CD4-positive, alpha-beta T cell treated with Interleukin-17A for 4 hours (primary cell): ENCODE data around the gene TMEM238.

Experiments used
- DNase-seq: peaks from one replicate; pipeline ENCODE4 v3.0.0-alpha.2; 2020; ENCODE audit warnings: mixed read lengths

Gene TMEM238

DNA sequence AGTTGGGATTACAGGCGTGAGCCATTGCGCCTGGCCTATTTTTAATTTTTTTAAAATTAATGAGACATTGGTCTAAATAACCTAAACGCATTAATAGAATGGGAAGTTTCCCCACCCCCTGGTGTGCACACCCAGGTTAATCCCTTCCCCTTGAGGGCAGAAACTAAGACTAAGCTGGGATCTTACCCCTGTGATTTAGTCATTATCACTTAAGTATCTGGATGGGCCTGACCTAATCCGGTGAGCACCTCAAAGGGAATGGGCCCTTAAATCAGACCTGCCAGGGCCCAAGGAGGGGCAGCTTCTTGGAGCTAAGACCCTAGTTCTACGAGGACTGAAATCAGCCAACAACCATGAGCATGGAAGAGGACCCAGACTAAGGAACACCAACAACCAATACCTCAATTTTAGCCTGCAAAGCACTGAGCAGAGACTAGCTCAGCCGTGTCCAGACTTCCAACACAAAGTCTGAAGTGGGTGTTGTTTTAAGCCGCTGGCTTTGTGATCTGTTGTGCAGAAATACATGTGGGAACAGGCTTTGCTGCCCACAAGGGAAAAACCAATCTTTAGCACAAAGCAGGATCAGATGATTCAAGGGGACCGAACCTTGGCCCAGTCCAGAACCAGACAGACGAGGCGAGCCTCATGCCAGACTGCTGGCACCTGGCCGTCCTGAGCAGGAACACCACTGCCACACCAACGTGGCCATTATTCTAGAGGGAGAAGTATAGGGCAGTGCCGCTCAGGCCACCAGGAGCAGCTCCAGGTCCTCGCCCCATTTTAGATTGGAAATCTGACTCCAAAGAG is 16.4 kb upstream of the TMEM238 start:
- DNase-seq = no peak

DNA sequence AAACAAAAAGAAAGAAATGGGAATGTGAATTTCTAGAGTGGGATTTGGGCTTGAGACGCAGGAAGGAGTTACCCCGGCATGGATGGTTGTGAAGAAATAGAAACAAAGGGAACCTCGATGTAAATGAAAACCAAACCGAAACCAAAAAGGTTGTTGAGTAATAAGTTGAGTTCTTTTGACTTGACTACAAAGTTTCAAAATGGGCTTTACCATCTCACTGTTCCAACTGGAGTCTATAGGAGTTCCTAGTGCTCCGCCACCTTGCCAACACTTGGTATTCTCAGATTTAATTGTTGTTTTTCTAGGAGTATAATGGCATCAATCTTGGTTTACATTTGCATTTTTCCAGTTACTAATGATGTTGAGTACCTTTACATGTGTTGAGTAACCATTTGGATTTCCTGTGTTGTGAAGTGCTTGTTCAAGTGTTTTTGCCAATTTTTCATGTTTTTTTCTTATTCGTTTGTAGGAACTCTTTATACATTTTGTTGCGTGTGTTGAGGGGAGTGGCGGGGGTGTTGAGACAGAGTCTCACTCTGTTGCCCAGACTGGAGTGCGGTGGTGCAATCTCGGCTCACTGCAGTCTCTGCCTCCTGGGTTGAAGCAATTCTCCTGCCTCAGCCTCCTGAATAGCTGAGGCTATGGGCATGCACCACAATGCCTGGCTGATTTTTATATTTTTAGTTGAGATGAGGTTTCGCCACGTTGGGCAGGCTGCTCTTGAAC is 14.3 kb upstream of the TMEM238 start:
- no peak for DNase-seq

DNA sequence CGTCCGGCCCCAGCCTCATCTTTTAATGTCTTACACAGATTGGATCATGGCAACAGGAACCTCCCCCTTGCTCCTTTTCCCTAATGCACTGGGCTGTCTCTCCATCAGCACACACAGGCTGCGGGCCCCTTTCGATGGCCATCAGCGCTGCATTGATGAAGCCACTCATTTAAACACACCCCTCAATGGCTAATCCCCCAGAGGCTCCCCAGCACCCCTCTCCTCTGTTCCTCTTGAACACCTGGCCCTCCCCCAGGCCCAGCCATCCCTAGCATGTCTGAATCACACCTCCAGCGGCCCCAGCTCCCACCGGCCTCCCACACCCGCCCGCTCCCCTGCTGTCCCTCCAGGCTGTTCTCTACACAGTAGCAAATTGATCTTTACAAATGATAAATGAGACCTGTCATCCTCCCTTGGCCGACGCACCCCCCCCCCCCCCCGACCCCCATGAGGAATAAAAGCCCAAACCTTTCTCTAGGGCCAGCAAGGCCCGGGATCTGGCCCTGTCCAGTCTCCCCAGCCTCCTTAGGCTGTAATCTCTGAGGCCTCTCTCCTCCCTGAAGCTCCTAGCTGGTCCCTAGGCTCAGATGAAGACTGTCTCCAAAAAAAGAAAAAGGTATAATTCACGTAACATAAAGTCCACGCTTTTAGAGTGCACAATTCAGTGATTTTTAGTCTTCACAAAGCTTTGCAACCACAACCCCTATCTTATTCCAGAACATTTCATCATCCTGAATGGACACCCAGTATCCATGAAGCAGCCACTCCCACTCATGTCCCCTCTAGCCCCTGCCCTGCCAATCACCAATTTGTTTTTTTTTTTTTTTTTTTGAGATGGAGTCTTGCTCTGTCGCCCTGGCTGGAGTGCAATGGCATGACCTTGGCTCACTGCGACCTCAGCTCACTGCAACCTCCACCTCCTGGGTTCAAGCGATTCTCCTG is 9.0 kb upstream of the TMEM238 start:
- no peak for DNase-seq

DNA sequence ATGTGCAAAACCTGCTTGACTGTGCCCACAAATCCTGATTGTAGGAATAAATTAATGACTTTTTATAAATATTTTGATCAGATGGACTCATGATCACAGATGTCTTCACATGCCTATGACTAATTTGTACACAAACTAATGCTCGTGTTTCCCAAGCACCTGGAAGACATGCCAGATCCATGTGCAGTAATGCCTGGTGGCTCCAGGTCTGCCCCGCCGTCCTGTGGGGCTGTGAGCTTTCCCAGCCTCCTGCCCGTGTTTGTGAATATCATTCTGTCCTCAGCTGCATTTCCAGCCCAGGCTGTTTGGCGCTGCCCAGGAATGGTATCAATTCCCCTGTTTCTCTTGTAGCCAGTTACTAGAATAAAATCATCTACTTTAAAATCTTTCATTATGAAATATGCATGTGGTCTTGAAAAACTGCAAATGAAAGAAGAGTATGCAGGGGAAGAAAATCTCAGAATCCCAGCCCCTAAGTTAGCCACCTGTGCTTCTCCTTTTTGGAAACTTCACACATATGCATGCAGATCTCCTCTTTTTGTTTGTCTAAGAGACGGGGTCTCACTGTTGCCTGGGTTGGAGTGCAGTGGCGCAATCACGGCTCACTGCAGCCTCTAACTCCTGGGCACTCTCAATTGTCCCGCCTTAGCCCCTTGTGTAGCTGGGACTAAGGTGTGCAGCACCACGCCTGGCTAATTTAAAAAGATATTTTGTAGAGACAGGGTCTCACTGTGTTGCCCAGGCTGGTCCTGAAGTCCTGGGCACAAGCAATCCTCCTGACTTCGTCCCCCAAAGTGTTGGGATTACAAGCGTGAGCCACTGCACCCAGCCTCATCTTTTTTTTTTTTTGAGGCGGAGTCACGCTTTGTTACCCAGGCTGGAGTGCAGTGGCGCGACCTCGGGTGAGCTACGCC is 7.9 kb upstream of the TMEM238 start:
- no peak for DNase-seq

DNA sequence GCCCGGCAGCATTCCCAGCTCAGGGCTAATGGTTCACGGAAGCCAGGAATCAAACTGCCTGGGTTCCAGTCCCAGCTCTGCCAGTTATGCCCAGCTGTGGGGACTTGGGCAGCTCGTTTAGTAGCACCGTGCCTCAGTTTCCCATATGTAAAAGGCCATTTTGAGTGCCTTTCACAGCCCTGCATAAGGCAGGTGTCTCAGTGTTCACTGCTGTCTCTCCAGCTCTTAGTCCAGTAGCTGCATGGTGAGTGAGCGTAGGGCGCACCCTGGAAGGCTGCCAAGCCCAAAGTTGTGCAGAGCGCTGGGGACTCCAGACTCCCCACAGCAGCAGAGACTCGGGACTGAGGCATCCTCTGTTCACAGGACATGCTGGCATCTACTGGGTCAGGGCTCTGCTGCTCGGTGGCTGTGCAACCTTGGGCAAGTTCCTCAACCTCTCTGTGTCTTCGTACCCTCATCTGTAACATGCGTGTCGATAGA is 7.1 kb upstream of the TMEM238 start:
- no peak for DNase-seq

DNA sequence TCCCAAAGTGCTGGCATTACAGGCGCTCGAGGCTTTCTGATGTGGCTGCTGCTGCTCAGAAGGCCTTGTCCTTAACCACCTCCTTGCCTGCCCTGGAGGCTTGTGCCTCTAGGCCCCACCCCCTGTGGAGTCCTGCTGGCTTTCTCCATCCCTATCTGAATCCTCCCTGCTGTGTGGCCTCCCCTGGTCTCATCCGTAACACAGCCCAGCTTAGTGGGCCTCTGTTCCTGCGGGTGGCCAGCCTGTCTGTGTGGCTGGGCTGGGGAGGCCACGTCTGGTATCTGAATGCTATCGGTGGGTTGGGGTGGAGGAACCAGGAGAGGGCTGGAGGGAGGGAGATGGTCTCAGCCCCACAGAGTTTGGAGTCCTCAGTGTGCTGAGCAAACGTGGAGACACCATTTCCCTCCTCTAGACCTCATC is 6.4 kb upstream of the TMEM238 start:
- DNase-seq = no peak

DNA sequence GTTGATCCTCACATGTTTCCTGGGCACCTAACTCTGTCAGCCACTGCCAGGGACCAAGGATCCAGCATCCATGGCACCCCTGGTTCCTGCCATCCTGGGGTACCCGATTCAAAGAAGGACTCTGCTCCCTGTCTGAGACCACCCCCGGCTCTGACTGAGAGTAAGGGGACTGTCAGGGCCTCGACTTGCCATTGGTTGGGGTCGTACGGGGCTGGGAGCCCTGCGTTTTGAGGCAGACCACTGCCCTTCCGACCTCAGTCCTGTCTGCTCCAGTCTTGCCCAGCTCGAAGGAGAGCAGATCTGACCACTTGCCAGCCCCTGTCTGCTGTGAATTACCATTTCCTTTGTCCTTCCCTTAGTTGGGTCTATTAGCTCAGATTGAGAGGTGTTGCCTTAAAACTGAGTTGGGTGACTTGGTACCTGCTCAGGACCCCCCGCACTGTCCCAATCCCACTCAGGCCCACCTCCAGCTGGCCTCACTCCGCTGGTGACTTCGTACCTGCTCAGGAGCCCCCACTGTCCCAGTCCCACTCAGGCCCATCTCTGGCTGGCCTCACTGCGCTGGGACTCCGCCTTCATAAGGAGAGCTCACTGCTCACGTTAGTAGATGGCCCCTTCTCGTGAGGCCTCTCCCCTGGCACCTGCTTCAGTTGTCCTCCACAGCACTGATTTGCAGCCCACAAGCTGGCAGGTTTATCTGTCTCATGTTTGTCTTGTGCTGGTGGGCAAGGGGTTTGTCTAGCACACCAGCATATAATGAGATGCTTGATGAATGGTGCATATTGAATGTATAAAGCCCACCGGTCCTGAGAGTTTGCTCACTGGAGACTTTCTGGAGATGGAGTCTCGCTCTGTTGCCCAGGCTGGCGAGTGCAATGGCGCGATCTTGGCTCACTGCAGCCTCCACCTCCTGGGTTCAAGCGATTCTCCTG is 5.6 kb upstream of the TMEM238 start:
- DNase-seq = no peak

DNA sequence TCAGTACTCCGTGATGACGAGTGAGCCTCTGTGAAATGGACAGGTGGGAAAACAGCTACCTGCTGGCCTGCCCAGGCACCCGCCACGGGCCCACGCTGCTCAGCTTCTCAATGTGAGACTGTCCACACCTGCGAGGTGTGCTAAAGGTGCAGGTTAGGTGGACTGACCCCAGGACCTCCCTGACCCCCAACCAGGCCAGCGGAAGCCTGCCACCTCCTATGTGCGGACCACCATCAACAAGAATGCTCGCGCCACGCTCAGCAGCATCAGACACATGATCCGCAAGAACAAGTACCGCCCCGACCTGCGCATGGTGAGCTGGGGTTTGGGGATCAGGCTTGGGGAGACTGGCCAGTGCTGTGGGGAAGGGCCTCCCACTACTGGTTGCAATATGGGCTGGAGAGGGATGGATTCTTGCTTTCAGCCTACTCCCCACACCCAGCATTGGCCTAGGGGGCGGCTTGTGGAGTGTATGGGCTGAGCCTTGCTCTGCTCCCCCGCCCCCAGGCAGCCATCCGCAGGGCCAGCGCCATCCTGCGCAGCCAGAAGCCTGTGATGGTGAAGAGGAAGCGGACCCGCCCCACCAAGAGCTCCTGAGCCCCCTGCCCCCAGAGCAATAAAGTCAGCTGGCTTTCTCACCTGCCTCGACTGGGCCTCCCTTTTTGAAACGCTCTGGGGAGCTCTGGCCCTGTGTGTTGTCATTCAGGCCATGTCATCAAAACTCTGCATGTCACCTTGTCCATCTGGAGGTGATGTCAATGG is 3.8 kb upstream of the TMEM238 start:
- no peak for DNase-seq

DNA sequence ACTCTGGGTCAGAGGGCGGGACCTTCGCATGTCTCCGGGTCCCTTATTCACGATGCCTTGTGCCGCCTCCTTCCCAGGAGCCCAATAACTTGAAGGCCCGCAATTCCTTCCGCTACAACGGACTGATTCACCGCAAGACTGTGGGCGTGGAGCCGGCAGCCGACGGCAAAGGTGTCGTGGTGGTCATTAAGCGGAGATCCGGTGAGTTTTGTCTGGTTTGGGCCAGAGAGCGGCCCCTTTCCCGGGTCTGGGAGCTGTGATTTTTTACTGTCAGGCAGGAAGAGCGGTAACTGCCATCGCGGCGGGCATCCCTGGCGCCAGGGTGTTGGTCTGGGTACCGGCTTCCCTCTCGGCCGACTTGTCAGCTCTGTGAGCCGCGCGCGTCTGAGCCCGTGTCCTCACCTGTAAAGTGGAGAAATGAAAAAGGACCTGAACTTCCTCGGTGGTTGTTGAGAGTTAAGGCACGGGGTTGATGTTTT is 2.4 kb upstream of the TMEM238 start:
- peak; percentile 30 for DNase-seq

DNA sequence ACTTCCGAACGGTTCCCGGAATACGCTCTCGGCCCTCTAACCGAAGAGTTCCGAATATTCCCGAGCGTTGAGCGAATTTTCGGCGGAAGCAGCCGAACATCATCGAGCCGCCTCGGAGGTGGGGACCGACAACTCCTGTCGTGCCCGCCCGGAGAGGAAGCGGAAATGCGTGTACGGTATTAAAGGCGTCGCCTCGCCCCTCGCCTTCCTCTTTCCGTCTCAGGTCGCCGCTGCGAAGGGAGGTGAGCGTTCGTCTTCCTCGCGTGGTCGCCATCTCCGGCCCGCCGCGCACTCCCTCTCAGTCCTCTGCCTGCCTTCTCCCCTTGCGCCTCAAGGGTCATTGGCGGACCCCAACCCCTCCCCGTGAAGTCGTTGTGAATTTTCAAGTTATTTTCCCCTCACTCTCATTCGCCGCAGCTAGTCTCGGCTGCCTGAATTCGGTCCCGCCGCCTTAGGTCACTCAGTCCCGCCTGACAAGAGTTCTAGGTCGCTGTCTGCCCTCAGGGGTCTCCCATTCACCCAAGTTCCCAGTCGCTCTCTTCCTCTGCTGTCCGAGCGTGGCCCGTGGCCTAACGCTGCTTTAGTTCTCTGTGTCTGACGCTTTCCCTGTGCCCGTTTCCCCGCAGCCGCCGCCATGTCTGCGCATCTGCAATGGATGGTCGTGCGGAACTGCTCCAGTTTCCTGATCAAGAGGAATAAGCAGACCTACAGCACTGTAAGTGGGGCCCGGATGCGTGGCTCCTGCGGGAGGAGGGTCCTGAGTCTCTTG is 1.8 kb upstream of the TMEM238 start, which contains the start of gene RPL28:
RPL28 (plus strand) TSS at position 209 of the 769 bp plus-strand sequence; CDS start at position 635, 426 bp downstream.
- peak; percentile 98 for DNase-seq

DNA sequence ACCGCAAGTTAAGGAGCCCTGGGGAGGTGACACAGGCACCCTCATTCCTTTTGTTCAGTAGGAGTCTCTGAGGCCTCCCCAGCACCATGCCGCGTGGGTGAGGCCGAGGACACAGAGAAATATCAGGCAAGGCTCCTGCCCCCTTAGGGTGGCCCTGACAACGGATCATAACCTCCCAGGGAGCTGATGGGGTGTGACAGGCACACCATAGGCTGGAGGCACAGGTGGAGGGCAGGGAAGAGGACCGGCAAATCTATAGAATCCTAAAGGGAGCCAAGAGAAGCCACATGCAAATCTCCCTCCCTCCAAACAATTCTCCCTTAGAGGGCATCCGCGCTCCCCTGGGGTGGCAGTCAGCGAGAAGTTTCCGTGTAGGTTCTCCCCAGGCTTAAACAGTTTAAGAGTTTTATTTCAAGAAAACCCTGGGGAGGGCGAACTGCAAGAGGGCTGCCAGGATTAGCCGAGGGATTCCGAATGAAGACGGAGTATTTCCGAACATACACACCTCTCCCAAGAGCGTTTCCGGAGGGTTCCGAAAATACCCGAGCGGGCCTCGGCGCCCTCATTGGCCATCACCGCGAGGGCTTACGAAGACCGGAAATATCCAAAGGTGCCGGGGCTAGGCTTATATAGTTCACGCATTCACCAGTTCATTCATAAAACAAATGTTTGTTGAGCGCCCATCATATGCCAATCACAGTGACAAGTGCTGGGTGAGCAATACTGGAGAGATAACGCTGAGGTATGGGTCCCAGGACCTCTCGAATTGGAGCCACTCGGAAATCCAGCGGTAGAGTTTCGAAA is 1.0 kb upstream of the TMEM238 start:
- DNase-seq = peak; percentile 96

DNA sequence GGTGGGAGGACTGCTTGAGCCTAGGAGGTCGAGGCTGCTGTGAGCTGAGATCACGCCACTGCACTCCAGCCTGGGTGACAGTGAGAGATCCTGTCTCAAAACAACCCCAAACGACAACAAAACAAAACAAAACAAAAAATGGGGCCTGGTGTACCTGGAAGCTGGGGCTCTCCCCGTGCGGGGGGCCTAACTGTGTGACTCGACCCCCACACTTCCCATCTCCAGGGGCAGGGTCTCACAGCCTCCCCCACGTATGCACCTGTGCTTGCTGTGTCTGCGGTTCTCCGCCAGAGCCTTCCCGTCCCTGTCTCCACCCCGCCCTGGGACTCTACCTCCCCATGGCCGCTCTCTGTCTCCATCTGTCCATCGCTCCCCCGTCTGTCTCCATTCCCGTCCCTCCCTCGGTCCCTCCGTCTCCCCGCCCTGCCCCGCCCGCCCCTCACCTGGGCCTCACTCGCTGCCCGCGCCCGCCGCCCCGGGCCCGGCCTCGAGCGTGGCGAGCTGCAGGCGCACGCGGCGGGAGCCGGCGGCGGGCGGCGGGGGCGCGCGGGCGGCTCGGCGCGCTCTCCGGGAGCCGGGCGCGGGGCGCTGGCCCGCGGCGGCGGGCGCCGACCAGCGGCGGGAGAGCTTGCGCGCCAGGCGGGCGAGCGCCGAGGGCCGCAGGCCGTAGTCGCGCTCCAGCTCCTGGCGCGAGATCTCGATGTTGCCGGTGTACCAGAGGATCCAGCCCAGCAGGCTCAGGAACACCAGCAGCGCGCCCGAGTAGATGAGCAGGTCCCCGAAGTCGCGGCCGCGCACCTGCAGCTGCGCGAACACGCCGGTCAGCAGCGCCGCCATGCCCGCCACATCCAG is 587 bp downstream of the TMEM238 start:
- peak; percentile 58 for DNase-seq

DNA sequence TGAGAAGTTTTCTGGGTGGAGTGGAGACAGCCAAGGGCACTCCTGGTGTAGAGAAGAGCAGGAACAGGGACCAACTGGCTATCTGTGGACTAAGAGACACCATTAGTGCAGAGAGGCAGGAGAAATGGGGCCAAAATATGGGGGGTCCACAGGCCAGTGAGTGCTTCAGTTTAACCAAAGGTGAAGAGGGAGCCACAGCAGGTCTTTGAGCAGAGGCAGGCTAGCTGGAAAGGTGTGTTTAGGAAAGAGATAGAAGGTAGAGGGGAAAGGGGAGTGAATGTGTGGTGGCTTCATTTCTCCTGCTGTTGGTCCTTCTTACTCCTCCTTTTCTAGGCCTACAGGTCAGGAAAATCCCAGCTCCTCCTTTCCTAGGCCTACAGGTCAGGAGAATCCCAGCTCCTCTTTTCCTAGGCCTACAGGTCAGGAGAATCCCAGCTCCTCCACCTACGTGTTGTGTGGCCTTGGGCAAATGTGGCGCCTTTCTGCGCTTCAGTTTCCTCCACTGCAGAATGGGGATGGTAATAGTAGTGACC is 1.5 kb downstream of the TMEM238 start:
- DNase-seq = no peak

DNA sequence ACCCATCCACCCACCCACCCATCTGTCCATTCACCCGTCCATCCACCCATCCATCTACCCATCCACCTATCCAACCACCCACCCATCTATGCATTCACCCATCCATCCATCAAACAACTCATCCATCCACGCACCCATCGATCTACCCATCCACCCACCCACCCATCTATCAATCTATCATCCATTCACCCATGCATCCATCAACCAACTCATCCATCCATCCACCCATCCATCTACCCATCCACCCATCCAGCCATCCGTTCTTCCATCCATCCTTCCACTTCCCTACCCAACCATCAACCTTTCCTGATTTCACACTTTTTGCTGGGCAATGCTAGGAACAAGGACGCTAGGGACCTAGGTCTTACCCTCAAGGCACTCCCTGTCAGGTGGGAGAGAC is 2.1 kb downstream of the TMEM238 start:
- no peak for DNase-seq

DNA sequence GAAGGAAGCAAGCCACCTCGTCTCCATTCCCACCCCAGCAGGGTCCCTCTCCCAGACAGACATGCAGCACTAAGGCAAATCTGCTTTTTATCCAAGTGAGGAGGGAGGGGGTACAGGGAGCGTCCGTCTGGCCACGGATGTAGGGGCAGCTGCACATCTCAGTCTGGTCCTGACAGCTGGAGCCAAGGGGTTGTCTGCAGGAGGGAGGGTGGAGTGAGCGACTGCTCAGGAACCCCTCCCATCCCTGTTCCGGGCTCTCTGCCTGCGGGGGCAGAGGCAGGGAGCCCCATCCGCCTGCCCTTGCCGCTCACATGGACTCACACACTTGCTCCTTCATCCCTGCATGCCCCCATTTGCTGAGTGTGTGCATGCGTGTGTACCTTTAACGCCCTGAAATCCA is 4.9 kb downstream of the TMEM238 start:
- DNase-seq = no peak

DNA sequence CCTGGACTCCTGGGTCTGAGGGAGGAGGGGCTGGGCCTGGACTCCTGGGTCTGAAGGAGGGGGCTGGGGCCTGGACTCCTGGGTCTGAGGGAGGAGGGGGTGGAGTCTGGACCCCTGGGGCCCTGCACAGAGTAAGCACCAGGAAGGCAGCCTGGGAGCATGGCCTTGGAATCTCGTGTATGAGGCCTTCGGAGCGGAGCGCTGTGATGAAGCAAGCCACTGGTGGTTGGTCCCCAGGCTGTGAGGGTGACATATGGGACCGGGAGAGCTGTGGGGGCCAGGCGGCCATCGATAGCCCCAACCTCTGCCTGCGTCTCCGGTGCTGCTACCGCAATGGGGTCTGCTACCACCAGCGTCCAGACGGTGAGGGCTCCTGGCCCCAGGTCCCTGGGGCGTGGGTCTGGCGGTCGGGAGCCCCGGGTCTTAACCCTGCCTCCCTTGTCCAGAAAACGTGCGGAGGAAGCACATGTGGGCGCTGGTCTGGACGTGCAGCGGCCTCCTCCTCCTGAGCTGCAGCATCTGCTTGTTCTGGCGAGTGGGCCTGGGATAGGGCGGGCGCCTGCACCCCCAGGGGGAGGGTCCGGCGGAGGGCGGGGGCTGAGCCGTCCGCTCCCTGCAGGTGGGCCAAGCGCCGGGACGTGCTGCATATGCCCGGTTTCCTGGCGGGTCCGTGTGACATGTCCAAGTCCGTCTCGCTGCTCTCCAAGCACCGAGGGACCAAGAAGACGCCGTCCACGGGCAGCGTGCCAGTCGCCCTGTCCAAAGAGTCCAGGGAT is 6.5 kb downstream of the TMEM238 start:
- no peak for DNase-seq
